Smooth muscle cell of the brain vasculature (primary cell): ENCODE data around the gene SMIM31.
A peak's percentile ranks its signal among the peaks of the same experiment; 100 is the strongest.

Experiments
- DNase-seq: peaks from one replicate; pipeline ENCODE4 v3.0.0-alpha.2; 2012; ENCODE audit warnings: low read depth, low spot score

Gene SMIM31

GRCh38 chr4:164753873-164754488, at the start of gene SMIM31:
Gene SMIM31 (plus strand): TSS chr4:164754131. CDS start chr4:164770444, 16,313 bp downstream.
- DNase-seq, result no peak

- no peak for DNase-seq
These were observed 47.3 kb upstream of the SMIM31 start for GRCh38 chr4:164706675-164707074.

GRCh38 chr4:164716901-164717300, 37.0 kb upstream of the SMIM31 start:
- DNase-seq, result no peak

GRCh38 chr4:164718827-164719226, 35.1 kb upstream of the SMIM31 start:
- no peak for DNase-seq

- no peak for DNase-seq
These were observed 28.9 kb upstream of the SMIM31 start for GRCh38 chr4:164725066-164725465.

- no peak for DNase-seq
These were observed 23.1 kb upstream of the SMIM31 start for GRCh38 chr4:164730705-164731393.

GRCh38 chr4:164731827-164732474, 22.0 kb upstream of the SMIM31 start:
- peak; percentile 6 for DNase-seq

- no peak for DNase-seq
These were observed 19.4 kb upstream of the SMIM31 start for GRCh38 chr4:164734484-164734883.

- DNase-seq, result no peak
These were observed 5.6 kb upstream of the SMIM31 start for GRCh38 chr4:164748375-164748774.

GRCh38 chr4:164755432-164755831, 1.5 kb downstream of the SMIM31 start:
- DNase-seq, result no peak

GRCh38 chr4:164756686-164757085, 2.8 kb downstream of the SMIM31 start:
- DNase-seq, result no peak

- DNase-seq, result no peak
These were observed 7.3 kb downstream of the SMIM31 start for GRCh38 chr4:164761241-164761640.

GRCh38 chr4:164761746-164762275, 7.9 kb downstream of the SMIM31 start:
- DNase-seq, result no peak

- no peak for DNase-seq
These were observed 11.2 kb downstream of the SMIM31 start for GRCh38 chr4:164765096-164765495.

- no peak for DNase-seq
These were observed 11.9 kb downstream of the SMIM31 start for GRCh38 chr4:164765833-164766232.

GRCh38 chr4:164768516-164768915, 14.6 kb downstream of the SMIM31 start:
- no peak for DNase-seq

GRCh38 chr4:164770010-164770724, 16.2 kb downstream of the SMIM31 start:
- no peak for DNase-seq

- DNase-seq, result no peak
These were observed 17.2 kb downstream of the SMIM31 start for GRCh38 chr4:164771088-164771487.

GRCh38 chr4:164772076-164772475, 18.1 kb downstream of the SMIM31 start:
- no peak for DNase-seq

GRCh38 chr4:164779080-164779479, 25.1 kb downstream of the SMIM31 start:
- DNase-seq, result no peak

- peak; percentile 3 for DNase-seq
These were observed 25.9 kb downstream of the SMIM31 start for GRCh38 chr4:164779811-164780216.

GRCh38 chr4:164780839-164781238, 26.9 kb downstream of the SMIM31 start:
- DNase-seq, result no peak
